HL-60 (cell line): Measurements from ENCODE around the gene PRRT1.

Experiments
- DNase-seq, 2 experiments: peaks; one replicate each; pipeline ENCODE4 v3.0.0-alpha.2; 2010 to 2020; ENCODE audit warnings: low read depth in 1 of 2, low spot score in 1 of 2
- H3K27ac ChIP-seq: fragments of 250-450 bp; sonication (Bioruptor Pico); replicated peaks from 2 replicates; pipeline ENCODE4 v1.5.1; 2020; ENCODE audit warnings: mild to moderate bottlenecking, moderate library complexity
- H3K27me3 ChIP-seq: fragments of 250-450 bp; sonication (Bioruptor Pico); 2 replicates; pipeline ENCODE4 v1.5.1; 2021; ENCODE audit warnings: mild to moderate bottlenecking, moderate library complexity; ENCODE audit not compliant: insufficient read depth, poor library complexity, severe bottlenecking
- H3K4me3 ChIP-seq: replicated peaks from 2 replicates; pipeline ENCODE4 v1.5.1; 2011; ENCODE audit warnings: mild to moderate bottlenecking, control low read depth, low read length; ENCODE audit not compliant: insufficient read depth
- GABPA ChIP-seq: IDR thresholded peaks from 2 replicates; pipeline ENCODE4 v1.6.1; 2012; ENCODE audit warnings: low read depth
- POLR2AphosphoS5 ChIP-seq: IDR thresholded peaks from 2 replicates; pipeline ENCODE4 v1.6.1; 2012; ENCODE audit warnings: low read depth
- REST ChIP-seq: IDR thresholded peaks from 2 replicates; pipeline ENCODE4 v1.6.1; 2012; ENCODE audit warnings: low read depth; ENCODE audit not compliant: insufficient replicate concordance
- SPI1 ChIP-seq: IDR thresholded peaks from 2 replicates; pipeline ENCODE4 v1.6.1; 2012; ENCODE audit warnings: low read depth, mild to moderate bottlenecking, borderline replicate concordance
- TF ChIP-seq, protein P1 (sequence below): IDR thresholded peaks from one replicate; pipeline ENCODE4 v1.5.1; 2011; ENCODE audit warnings: low read length, control low read depth, inconsistent platforms; ENCODE audit not compliant: insufficient read depth

The PRRT1 gene

GRCh38 chr6:32128751-32129296 lies 22.9 kb downstream of the PRRT1 start:
- Histone ChIP-seq H3K27ac (peak overlapping the region; percentile 82), H3K4me3 (peak overlapping the region; percentile 66), H3K27me3 (no peaks in the 10 kb centered on the region)
- no peak for DNase-seq
- no peak for TF ChIP-seq REST
- TF ChIP-seq, protein P1, sequence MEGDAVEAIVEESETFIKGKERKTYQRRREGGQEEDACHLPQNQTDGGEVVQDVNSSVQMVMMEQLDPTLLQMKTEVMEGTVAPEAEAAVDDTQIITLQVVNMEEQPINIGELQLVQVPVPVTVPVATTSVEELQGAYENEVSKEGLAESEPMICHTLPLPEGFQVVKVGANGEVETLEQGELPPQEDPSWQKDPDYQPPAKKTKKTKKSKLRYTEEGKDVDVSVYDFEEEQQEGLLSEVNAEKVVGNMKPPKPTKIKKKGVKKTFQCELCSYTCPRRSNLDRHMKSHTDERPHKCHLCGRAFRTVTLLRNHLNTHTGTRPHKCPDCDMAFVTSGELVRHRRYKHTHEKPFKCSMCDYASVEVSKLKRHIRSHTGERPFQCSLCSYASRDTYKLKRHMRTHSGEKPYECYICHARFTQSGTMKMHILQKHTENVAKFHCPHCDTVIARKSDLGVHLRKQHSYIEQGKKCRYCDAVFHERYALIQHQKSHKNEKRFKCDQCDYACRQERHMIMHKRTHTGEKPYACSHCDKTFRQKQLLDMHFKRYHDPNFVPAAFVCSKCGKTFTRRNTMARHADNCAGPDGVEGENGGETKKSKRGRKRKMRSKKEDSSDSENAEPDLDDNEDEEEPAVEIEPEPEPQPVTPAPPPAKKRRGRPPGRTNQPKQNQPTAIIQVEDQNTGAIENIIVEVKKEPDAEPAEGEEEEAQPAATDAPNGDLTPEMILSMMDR: no peak
- no peak for TF ChIP-seq POLR2AphosphoS5
- TF ChIP-seq SPI1: no peak
- no peak for TF ChIP-seq GABPA

DNA sequence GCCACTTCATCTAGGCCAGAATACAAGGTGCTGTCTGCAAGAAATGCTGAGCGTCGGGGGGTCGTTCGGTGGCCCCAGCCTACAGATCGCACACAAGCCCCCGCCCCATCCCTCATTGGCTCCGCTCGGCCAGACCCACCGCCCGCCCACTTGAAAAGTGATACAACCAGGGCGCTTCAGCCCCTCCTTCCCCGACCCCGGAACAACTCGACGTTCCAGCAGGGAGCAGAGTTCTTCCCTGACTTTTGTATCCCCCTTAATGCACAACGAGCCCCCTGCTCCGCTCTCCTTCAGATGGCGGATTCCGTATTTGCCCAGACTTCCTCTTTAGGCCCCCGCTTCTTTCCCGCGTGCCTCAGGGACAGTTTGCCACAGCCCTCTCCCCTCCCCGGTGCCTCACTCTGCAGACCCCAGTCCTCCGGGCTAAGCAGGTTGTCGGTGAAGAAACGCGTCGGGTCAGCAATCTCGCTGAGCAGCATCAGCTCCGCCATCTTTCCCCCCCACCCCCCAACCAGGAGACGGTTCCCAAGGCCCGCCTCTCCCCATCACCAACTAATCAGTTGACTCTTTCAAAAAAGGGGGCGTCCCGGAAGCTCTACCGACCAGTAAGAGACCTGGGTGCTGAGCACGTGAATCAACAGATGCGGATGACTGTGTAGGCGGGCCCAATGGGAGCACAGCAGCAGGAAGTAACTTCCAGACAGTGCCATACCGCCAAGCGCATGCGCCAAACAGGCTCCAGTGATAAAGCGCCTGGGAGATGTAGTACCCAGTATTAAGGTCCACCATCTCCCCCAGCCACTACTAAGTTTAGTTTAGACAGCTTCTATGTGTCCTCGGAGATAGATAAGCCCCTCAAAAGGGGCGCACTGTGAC lies 23.8 kb downstream of the PRRT1 start, which contains the start of gene ATF6B:
Gene ATF6B, minus strand, starts transcription at position 530 of the 876 bp plus-strand sequence. Its CDS starts 39 bp downstream, at position 491.
- DNase-seq: peak; percentile 99 to 100
- Histone ChIP-seq H3K27me3 (no peaks in the 10 kb centered on the region), H3K27ac (peak within 1 kb of the TSS; percentile 82), H3K4me3 (peak within 1 kb of the TSS; percentile 99)
- TF ChIP-seq SPI1: peak; percentile 71; the same call in 1 of the 2 replicates
- TF ChIP-seq POLR2AphosphoS5: peak; percentile 58; the same call in 1 of the 2 replicates
- TF ChIP-seq, protein P1: no peak

GRCh38 chr6:32127409-32127716 lies 24.4 kb downstream of the PRRT1 start:
- H3K4me3 ChIP-seq: peak overlapping the region; percentile 99
- H3K27ac ChIP-seq: peak overlapping the region; percentile 79
- no peak for TF ChIP-seq SPI1
- no peak for TF ChIP-seq POLR2AphosphoS5
- TF ChIP-seq REST: no peak
- no peak for TF ChIP-seq GABPA
- TF ChIP-seq, protein P1: no peak
- DNase-seq: no peak
- no peaks in the 10 kb centered on the region for H3K27me3 ChIP-seq
